ENCODE results near the gene CD44.

Gene CD44

GRCh38 chr11:35255514-35255913, 116.5 kb downstream of the CD44 start:
- Histone ChIP-seq H3K27me3 (ENCODE audit: low read depth, low read length) (peaks cover 26% of the 10 kb centered on the region), H3K9me3 (ENCODE audit: insufficient read depth, low read length) (no peaks in the 10 kb centered on the region), H4K20me1 (ENCODE audit: insufficient read depth, low read length) (no peaks in the 10 kb centered on the region), H3K4me2 (ENCODE audit: low read length) (no peak overlapping the region), H3K4me3 (ENCODE audit: low read length) (no peak overlapping the region), H2AFZ (ENCODE audit: low read depth, low read length) (no peak overlapping the region), H3K4me1 (ENCODE audit: low read length) (peaks cover 14% of the 10 kb centered on the region), H3K9ac (ENCODE audit: low read length) (no peak overlapping the region), H3K79me2 (ENCODE audit: low read length) (no peaks in the 10 kb centered on the region), H3K36me3 (replicated peaks; ENCODE audit: low read depth, low read length) (no peaks in the 10 kb centered on the region), H3K27ac (ENCODE audit: low read length) (no peak overlapping the region)
- no peak for TF ChIP-seq CTCF (IDR thresholded peaks at IDR 0.05; ENCODE audit: low read depth, low read length)
- TF ChIP-seq EZH2phosphoT487 (IDR thresholded peaks at IDR 0.05; ENCODE audit: low read depth) = no peak

GRCh38 chr11:35256296-35256695, 117.3 kb downstream of the CD44 start:
- TF ChIP-seq EZH2phosphoT487 (IDR thresholded peaks at IDR 0.05; ENCODE audit: low read depth) (no peak), CTCF (IDR thresholded peaks at IDR 0.05; ENCODE audit: low read depth, low read length) (no peak)
- H3K27ac ChIP-seq (ENCODE audit: low read length) = no peak overlapping the region
- H3K79me2 ChIP-seq (ENCODE audit: low read length) = no peaks in the 10 kb centered on the region
- H3K4me2 ChIP-seq (ENCODE audit: low read length) = no peak overlapping the region
- H3K27me3 ChIP-seq (ENCODE audit: low read depth, low read length) = peaks cover 34% of the 10 kb centered on the region
- H3K36me3 ChIP-seq (replicated peaks; ENCODE audit: low read depth, low read length) = no peaks in the 10 kb centered on the region
- peaks cover 14% of the 10 kb centered on the region for H3K4me1 ChIP-seq (ENCODE audit: low read length)
- H4K20me1 ChIP-seq (ENCODE audit: insufficient read depth, low read length) = no peaks in the 10 kb centered on the region
- H2AFZ ChIP-seq (ENCODE audit: low read depth, low read length) = no peak overlapping the region
- no peak overlapping the region for H3K9ac ChIP-seq (ENCODE audit: low read length)
- no peaks in the 10 kb centered on the region for H3K9me3 ChIP-seq (ENCODE audit: insufficient read depth, low read length)
- no peak overlapping the region for H3K4me3 ChIP-seq (ENCODE audit: low read length)

- Histone ChIP-seq H3K36me3 (replicated peaks; ENCODE audit: low read depth, low read length) (no peaks in the 10 kb centered on the region), H3K79me2 (ENCODE audit: low read length) (no peaks in the 10 kb centered on the region), H3K4me2 (ENCODE audit: low read length) (peak overlapping the region; percentile 75), H3K27ac (ENCODE audit: low read length) (no peak overlapping the region), H3K9ac (ENCODE audit: low read length) (no peak overlapping the region), H2AFZ (ENCODE audit: low read depth, low read length) (no peak overlapping the region), H3K27me3 (ENCODE audit: low read depth, low read length) (peaks cover 36% of the 10 kb centered on the region), H3K4me1 (ENCODE audit: low read length) (peaks cover 18% of the 10 kb centered on the region), H3K9me3 (ENCODE audit: insufficient read depth, low read length) (no peaks in the 10 kb centered on the region), H3K4me3 (ENCODE audit: low read length) (peak overlapping the region; percentile 55), H4K20me1 (ENCODE audit: insufficient read depth, low read length) (no peaks in the 10 kb centered on the region)
- TF ChIP-seq CTCF (IDR thresholded peaks at IDR 0.05; ENCODE audit: low read depth, low read length) (no peak), EZH2phosphoT487 (IDR thresholded peaks at IDR 0.05; ENCODE audit: low read depth) (no peak)
Observed at GRCh38 chr11:35257281-35257680, 118.3 kb downstream of the CD44 start.

- Histone ChIP-seq H3K79me2 (ENCODE audit: low read length) (no peaks in the 10 kb centered on the region), H3K36me3 (replicated peaks; ENCODE audit: low read depth, low read length) (no peaks in the 10 kb centered on the region), H3K27me3 (ENCODE audit: low read depth, low read length) (peaks cover 36% of the 10 kb centered on the region), H2AFZ (ENCODE audit: low read depth, low read length) (no peak overlapping the region), H3K27ac (ENCODE audit: low read length) (no peak overlapping the region), H3K9ac (ENCODE audit: low read length) (no peak overlapping the region), H3K4me3 (ENCODE audit: low read length) (no peak overlapping the region), H3K9me3 (ENCODE audit: insufficient read depth, low read length) (no peaks in the 10 kb centered on the region), H3K4me1 (ENCODE audit: low read length) (peaks cover 18% of the 10 kb centered on the region), H3K4me2 (ENCODE audit: low read length) (no peak overlapping the region), H4K20me1 (ENCODE audit: insufficient read depth, low read length) (no peaks in the 10 kb centered on the region)
- no peak for TF ChIP-seq CTCF (IDR thresholded peaks at IDR 0.05; ENCODE audit: low read depth, low read length)
- no peak for TF ChIP-seq EZH2phosphoT487 (IDR thresholded peaks at IDR 0.05; ENCODE audit: low read depth)
Observed at GRCh38 chr11:35259529-35259928, 120.6 kb downstream of the CD44 start.
